ENCODE data around the gene ANKIB1. TPM values are rescaled to one million over a fixed set of nuclear protein-coding genes. Genes with fewer than 3 reads are reported as not detected.

Gene ANKIB1
- total RNA-seq, 1 donor from 2014 or later = 58.1 TPM

DNA sequence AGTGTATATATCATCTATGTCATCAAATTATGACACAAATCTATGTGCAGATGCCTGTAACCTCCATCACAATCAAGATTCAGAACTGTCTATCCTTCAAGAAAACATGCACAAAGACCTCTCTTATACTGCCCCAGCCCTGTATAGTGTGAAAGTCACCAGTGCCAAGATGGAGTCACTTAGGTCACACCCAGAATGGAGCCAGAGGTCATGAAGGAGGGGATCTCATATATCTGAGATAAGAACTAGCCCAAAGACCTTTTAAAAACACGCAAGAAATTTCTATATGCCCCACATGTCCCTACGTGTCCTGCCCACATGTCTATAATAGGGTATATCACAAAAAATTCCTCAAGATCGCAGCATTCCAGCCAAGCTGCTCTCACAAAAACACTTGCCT is 181.4 kb downstream of the ANKIB1 start:
- no peak for DNase-seq (ENCODE audit: low spot score, unreplicated experiment)
- no peak overlapping the region for H3K27ac Mint-ChIP-seq
- peaks cover 22% of the 10 kb centered on the region for H3K27me3 Mint-ChIP-seq
- H3K36me3 Mint-ChIP-seq (ENCODE audit: insufficient read depth) = no peaks in the 10 kb centered on the region
- TF ChIP-seq, protein P1, sequence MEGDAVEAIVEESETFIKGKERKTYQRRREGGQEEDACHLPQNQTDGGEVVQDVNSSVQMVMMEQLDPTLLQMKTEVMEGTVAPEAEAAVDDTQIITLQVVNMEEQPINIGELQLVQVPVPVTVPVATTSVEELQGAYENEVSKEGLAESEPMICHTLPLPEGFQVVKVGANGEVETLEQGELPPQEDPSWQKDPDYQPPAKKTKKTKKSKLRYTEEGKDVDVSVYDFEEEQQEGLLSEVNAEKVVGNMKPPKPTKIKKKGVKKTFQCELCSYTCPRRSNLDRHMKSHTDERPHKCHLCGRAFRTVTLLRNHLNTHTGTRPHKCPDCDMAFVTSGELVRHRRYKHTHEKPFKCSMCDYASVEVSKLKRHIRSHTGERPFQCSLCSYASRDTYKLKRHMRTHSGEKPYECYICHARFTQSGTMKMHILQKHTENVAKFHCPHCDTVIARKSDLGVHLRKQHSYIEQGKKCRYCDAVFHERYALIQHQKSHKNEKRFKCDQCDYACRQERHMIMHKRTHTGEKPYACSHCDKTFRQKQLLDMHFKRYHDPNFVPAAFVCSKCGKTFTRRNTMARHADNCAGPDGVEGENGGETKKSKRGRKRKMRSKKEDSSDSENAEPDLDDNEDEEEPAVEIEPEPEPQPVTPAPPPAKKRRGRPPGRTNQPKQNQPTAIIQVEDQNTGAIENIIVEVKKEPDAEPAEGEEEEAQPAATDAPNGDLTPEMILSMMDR (IDR thresholded peaks at IDR 0.05; ENCODE audit: unreplicated experiment) = no peak
- H3K4me3 Mint-ChIP-seq (ENCODE audit: low read depth) = no peak overlapping the region
- H3K9me3 Mint-ChIP-seq (ENCODE audit: low read depth) = no peaks in the 10 kb centered on the region
- H3K4me1 Mint-ChIP-seq (ENCODE audit: low read depth) = peaks cover 7% of the 10 kb centered on the region

DNA sequence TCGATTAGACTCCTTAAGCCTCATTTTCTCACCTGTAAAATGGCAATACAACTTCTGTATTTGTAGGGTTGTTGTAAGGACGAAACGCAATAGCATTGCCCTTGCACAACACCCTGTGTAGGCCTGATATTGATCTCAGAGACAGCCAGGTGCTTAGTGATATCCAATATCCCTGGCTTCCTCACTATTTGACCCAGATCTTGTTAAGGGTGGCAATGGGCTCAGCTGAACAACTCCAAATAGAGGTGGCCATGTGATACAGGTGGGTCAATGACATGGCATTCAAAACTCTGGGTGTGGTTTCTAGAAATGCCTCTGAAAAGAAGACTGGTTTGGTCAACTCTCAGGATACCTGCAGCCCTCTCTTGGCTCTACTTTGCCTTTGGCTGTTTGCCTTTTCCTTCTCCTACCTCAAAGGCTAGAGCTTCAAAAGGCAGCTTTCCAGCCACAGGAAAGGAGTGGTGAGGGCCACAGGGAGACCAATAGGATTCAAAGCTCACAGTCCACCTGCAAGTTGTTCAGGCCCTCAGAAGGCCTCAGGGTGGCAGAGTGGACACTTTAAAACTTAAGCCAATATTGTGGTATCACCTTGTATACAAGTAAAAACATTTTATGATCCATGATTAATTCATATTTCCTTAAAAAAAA is 186.6 kb downstream of the ANKIB1 start:
- TF ChIP-seq, protein P1 (IDR thresholded peaks at IDR 0.05; ENCODE audit: unreplicated experiment) = no peak
- Mint-ChIP-seq H3K27me3 (peaks cover 3% of the 10 kb centered on the region), H3K9me3 (ENCODE audit: low read depth) (no peaks in the 10 kb centered on the region), H3K4me1 (ENCODE audit: low read depth) (no peaks in the 10 kb centered on the region), H3K36me3 (ENCODE audit: insufficient read depth) (no peaks in the 10 kb centered on the region), H3K27ac (no peak overlapping the region), H3K4me3 (ENCODE audit: low read depth) (no peak overlapping the region)
- DNase-seq (ENCODE audit: low spot score, unreplicated experiment) = no peak

DNA sequence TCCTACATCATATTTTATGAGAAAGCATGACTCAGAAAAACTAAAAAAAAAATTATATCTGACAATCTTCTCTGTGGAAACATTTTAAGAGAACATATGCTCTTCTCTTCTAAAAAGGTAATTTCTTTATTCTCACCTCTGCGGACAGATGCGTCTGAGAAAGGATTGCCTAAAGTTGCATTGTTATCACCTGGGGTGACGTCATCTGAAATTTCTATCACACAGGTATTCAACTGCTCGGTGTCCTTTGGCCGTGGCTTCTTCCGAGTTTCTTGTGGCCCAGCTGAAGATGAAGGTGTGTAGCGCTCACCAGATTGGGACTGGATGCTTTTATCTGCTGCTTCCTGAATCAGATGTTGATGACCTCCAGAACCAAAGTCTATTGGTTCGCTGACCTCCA is 187.2 kb downstream of the ANKIB1 start:
- Mint-ChIP-seq H3K27me3 (peaks cover 3% of the 10 kb centered on the region), H3K4me3 (ENCODE audit: low read depth) (no peak overlapping the region), H3K9me3 (ENCODE audit: low read depth) (no peaks in the 10 kb centered on the region), H3K4me1 (ENCODE audit: low read depth) (no peaks in the 10 kb centered on the region), H3K27ac (no peak overlapping the region), H3K36me3 (ENCODE audit: insufficient read depth) (no peaks in the 10 kb centered on the region)
- DNase-seq (ENCODE audit: low spot score, unreplicated experiment) = no peak
- TF ChIP-seq, protein P1 (IDR thresholded peaks at IDR 0.05; ENCODE audit: unreplicated experiment) = no peak

DNA sequence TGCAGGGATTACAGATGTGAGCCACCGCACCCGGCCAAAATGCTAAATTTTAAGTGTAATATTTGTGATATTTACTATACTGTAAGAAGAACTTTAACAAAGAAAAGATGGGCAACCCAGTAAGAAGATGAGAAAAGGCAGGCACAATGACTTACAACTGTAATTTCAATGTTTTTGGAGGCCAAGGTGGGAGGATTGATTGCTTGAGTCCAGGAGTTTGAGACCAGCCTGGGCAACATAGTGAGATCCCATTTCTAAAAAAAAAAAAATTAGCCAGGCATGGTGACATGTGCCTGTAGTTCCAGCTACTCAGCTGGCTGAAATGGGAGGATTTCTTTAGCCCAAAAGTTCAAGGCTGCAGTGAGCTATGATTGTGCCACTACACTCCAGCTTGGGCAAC is 189.8 kb downstream of the ANKIB1 start:
- Mint-ChIP-seq H3K4me1 (ENCODE audit: low read depth) (no peaks in the 10 kb centered on the region), H3K36me3 (ENCODE audit: insufficient read depth) (no peaks in the 10 kb centered on the region), H3K27me3 (peaks cover 3% of the 10 kb centered on the region), H3K27ac (no peak overlapping the region), H3K9me3 (ENCODE audit: low read depth) (no peaks in the 10 kb centered on the region), H3K4me3 (ENCODE audit: low read depth) (no peak overlapping the region)
- TF ChIP-seq, protein P1 (IDR thresholded peaks at IDR 0.05; ENCODE audit: unreplicated experiment) = no peak
- no peak for DNase-seq (ENCODE audit: low spot score, unreplicated experiment)

DNA sequence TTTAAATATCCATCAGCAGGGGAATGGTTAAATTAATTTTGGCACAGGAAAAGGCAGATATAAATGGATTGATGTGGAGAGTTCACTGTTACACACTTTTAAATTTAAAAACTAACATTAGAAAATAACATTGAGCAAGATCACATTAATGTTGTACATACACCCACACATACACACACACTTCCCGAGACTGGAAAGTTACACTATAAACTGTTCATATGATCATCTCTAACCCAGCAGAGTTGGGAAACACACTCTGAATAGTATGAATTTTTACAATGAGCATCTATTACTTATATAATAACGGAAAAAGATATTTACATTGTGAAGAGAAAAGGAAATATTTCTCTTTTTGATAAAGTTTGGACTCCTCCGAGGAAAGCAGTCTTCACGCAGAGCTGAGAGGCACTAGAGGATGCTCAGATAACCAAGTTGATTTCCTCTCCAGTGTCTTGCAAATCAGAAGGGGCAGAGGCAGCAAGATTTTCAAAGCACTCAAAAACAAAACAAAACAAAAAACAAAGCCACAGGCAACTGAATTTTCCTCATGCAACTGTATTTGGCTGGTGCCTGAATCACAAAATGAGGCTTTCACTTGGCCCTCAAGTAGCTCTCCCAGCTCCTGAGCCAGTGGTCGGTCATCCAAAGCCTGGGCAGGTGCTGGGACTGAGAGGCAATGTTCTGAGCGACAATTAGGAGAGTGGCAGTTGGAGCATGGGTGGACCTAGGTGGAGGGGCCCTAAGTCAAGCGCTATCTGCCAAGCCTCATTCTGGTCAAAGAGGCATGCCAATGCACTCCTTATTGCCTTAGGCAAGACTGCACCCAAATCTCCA is 191.1 kb downstream of the ANKIB1 start:
- TF ChIP-seq, protein P1 (IDR thresholded peaks at IDR 0.05; ENCODE audit: unreplicated experiment) = no peak
- H3K36me3 Mint-ChIP-seq (ENCODE audit: insufficient read depth) = no peaks in the 10 kb centered on the region
- H3K27ac Mint-ChIP-seq = no peak overlapping the region
- no peak for DNase-seq (ENCODE audit: low spot score, unreplicated experiment)
- no peak overlapping the region for H3K4me3 Mint-ChIP-seq (ENCODE audit: low read depth)
- peaks cover 3% of the 10 kb centered on the region for H3K27me3 Mint-ChIP-seq
- no peaks in the 10 kb centered on the region for H3K9me3 Mint-ChIP-seq (ENCODE audit: low read depth)
- no peaks in the 10 kb centered on the region for H3K4me1 Mint-ChIP-seq (ENCODE audit: low read depth)

All from progenitor cell of endocrine pancreas (in vitro differentiated cells).